Measurements from ENCODE around the gene PLCB3. TPM values are rescaled to one million over a fixed set of nuclear protein-coding genes. Genes with fewer than 3 reads are reported as not detected.

Gene PLCB3
- total RNA-seq, 1 donor from 2014 or later: 20.8 TPM

- peak; percentile 88 for DNase-seq (ENCODE audit: low read depth)
- peak; percentile 89 for TF ChIP-seq CTCF (IDR thresholded peaks at IDR 0.05; ENCODE audit: insufficient read depth, low read length, severe bottlenecking)
- no peak overlapping the region for H3K4me3 ChIP-seq (ENCODE audit: low read depth, low read length)
- peaks cover 40% of the 10 kb centered on the region for H3K36me3 ChIP-seq (ENCODE audit: control insufficient read depth, insufficient read depth, low read length)
- H3K27me3 ChIP-seq (ENCODE audit: control insufficient read depth, insufficient read depth, low read length): no peaks in the 10 kb centered on the region
- FAIRE-seq: no peak
These were observed 46.8 kb upstream of the PLCB3 start for GRCh38 chr11:64204464-64204989.

- DNase-seq (ENCODE audit: low read depth) (no peak), FAIRE-seq (no peak)
- TF ChIP-seq CTCF (IDR thresholded peaks at IDR 0.05; ENCODE audit: insufficient read depth, low read length, severe bottlenecking): no peak
- H3K27me3 ChIP-seq (ENCODE audit: control insufficient read depth, insufficient read depth, low read length): no peaks in the 10 kb centered on the region
- H3K36me3 ChIP-seq (ENCODE audit: control insufficient read depth, insufficient read depth, low read length): peaks cover 31% of the 10 kb centered on the region
- no peak within 1 kb of the TSS for H3K4me3 ChIP-seq (ENCODE audit: low read depth, low read length)
These were observed 44.7 kb upstream of the PLCB3 start, which contains the start of gene FERMT3 for GRCh38 chr11:64206457-64207255. Gene FERMT3, plus strand, starts transcription at chr11:64206721. Its CDS starts 644 bp downstream, at chr11:64207365.

GRCh38 chr11:64207256-64208085 is 43.9 kb upstream of the PLCB3 start:
- no peak for DNase-seq (ENCODE audit: low read depth)

GRCh38 chr11:64208086-64208795 is 43.1 kb upstream of the PLCB3 start:
- DNase-seq (ENCODE audit: low read depth): no peak
- Histone ChIP-seq H3K27me3 (ENCODE audit: control insufficient read depth, insufficient read depth, low read length) (no peaks in the 10 kb centered on the region), H3K4me3 (ENCODE audit: low read depth, low read length) (no peak overlapping the region), H3K36me3 (ENCODE audit: control insufficient read depth, insufficient read depth, low read length) (peaks cover 22% of the 10 kb centered on the region)
- no peak for FAIRE-seq
- TF ChIP-seq CTCF (IDR thresholded peaks at IDR 0.05; ENCODE audit: insufficient read depth, low read length, severe bottlenecking): no peak

More at GRCh38 chr11:64207256-64208085, 43.9 kb upstream of the PLCB3 start:
- H3K27me3 ChIP-seq (ENCODE audit: control insufficient read depth, insufficient read depth, low read length): no peaks in the 10 kb centered on the region
- FAIRE-seq: no peak
- TF ChIP-seq CTCF (IDR thresholded peaks at IDR 0.05; ENCODE audit: insufficient read depth, low read length, severe bottlenecking): no peak
- peaks cover 30% of the 10 kb centered on the region for H3K36me3 ChIP-seq (ENCODE audit: control insufficient read depth, insufficient read depth, low read length)
- H3K4me3 ChIP-seq (ENCODE audit: low read depth, low read length): no peak overlapping the region

GRCh38 chr11:64208796-64209562 is 42.4 kb upstream of the PLCB3 start:
- Histone ChIP-seq H3K36me3 (ENCODE audit: control insufficient read depth, insufficient read depth, low read length) (peaks cover 20% of the 10 kb centered on the region), H3K4me3 (ENCODE audit: low read depth, low read length) (no peak overlapping the region), H3K27me3 (ENCODE audit: control insufficient read depth, insufficient read depth, low read length) (no peaks in the 10 kb centered on the region)
- DNase-seq (ENCODE audit: low read depth) (no peak), FAIRE-seq (no peak)
- no peak for TF ChIP-seq CTCF (IDR thresholded peaks at IDR 0.05; ENCODE audit: insufficient read depth, low read length, severe bottlenecking)

Data from bronchial epithelial cell (primary cell).